Glutamatergic neuron (in vitro differentiated cells): ENCODE data around the gene EYS. TPM values are rescaled to one million over a fixed set of nuclear protein-coding genes. Genes with fewer than 3 reads are reported as not detected.

Experiments
- DNase-seq: peaks from one replicate; pipeline ENCODE4 v3.0.0; 2022
- H3K27ac Mint-ChIP-seq: one replicate; pipeline ENCODE4 v1.8.0; 2020; ENCODE audit warnings: mild to moderate bottlenecking, mixed read lengths, inconsistent platforms; ENCODE audit not compliant: unreplicated experiment
- H3K27me3 Mint-ChIP-seq: one replicate; pipeline ENCODE4 v1.8.0; 2020; ENCODE audit warnings: mild to moderate bottlenecking, moderate library complexity, mixed read lengths, inconsistent platforms; ENCODE audit not compliant: unreplicated experiment
- H3K36me3 Mint-ChIP-seq: one replicate; pipeline ENCODE4 v1.8.0; 2020; ENCODE audit warnings: mild to moderate bottlenecking, mixed read lengths, inconsistent platforms; ENCODE audit not compliant: unreplicated experiment
- H3K4me1 Mint-ChIP-seq: one replicate; pipeline ENCODE4 v1.8.0; 2020; ENCODE audit warnings: mild to moderate bottlenecking, low read depth, mixed read lengths, inconsistent platforms; ENCODE audit not compliant: unreplicated experiment
- H3K4me3 Mint-ChIP-seq: one replicate; pipeline ENCODE4 v1.8.0; 2020; ENCODE audit warnings: mild to moderate bottlenecking, mixed read lengths, inconsistent platforms; ENCODE audit not compliant: unreplicated experiment
- H3K9me3 Mint-ChIP-seq: one replicate; pipeline ENCODE4 v1.8.0; 2020; ENCODE audit warnings: mild to moderate bottlenecking, moderate library complexity, mixed read lengths, inconsistent platforms; ENCODE audit not compliant: unreplicated experiment
- total RNA-seq: library from RNA; stranded (reverse); fragmentation: NEBNext Ultra II Directional; extraction: Animal tissue kit (Norgen Biotek cat#: 25700); gene quantifications from one replicate; pipeline ENCODE4 v1.2.1, GENCODE V29; 2021; ENCODE audit not compliant: unreplicated experiment
- TF ChIP-seq, protein P1 (sequence below): fragments of 200-600 bp; sonication (generic); IDR thresholded peaks from one replicate; pipeline ENCODE4 v1.5.0; 2021; ENCODE audit not compliant: partially characterized antibody, unreplicated experiment

Gene EYS
- total RNA-seq, 1 donor from 2014 or later: 13.2 TPM

DNA sequence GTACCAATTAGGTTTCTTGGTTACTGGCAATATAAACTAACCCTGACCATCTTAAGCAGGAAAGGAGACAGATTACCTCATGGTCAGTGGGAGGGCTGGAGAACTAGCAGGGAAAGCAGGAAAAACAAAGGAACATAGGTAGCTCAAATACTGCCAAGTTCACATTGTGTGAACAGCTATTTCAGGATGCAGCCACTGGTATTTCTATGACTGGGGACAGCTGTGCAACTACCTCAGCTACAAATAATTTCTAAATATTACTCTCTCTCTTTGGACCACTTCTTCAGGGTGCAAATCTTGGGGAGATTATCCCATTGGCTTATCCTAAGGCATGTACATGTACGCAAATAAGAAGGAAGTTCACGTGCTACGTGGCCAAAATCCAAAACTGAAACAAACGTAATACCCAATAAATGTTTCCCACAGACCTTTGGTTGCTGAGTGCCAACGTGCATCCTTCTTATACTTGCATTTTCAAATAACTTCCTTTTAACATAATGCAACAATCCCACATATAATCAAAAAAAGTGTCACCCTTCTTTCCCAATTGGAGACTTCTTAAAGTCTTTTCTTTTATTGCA lies 1890.5 kb downstream of the EYS start:
- TF ChIP-seq, protein P1, sequence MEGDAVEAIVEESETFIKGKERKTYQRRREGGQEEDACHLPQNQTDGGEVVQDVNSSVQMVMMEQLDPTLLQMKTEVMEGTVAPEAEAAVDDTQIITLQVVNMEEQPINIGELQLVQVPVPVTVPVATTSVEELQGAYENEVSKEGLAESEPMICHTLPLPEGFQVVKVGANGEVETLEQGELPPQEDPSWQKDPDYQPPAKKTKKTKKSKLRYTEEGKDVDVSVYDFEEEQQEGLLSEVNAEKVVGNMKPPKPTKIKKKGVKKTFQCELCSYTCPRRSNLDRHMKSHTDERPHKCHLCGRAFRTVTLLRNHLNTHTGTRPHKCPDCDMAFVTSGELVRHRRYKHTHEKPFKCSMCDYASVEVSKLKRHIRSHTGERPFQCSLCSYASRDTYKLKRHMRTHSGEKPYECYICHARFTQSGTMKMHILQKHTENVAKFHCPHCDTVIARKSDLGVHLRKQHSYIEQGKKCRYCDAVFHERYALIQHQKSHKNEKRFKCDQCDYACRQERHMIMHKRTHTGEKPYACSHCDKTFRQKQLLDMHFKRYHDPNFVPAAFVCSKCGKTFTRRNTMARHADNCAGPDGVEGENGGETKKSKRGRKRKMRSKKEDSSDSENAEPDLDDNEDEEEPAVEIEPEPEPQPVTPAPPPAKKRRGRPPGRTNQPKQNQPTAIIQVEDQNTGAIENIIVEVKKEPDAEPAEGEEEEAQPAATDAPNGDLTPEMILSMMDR: no peak
- H3K4me3 Mint-ChIP-seq: no peak overlapping the region
- H3K4me1 Mint-ChIP-seq: peaks cover 16% of the 10 kb centered on the region
- peaks cover 4% of the 10 kb centered on the region for H3K27me3 Mint-ChIP-seq
- H3K9me3 Mint-ChIP-seq: peaks cover 3% of the 10 kb centered on the region
- DNase-seq: no peak
- H3K27ac Mint-ChIP-seq: peak overlapping the region; percentile 96
- no peaks in the 10 kb centered on the region for H3K36me3 Mint-ChIP-seq

DNA sequence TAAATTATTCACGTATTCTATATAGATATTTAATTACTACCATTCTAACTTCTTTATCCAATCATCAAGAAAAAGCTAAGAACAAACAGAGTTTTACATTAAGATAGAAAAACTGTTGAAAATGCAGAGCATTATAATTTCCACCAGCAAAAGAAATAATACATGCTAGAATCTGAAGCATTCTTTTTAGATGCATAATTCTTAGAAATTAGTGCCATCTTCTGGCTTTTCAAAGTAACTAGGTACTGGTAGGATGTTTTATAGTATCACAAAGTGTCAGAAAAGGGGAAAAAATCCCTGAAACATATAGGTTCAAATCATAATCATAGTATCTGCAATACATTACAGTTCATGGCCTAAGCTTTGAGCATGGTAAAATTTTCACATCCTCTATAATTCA lies 1892.6 kb downstream of the EYS start:
- no peak overlapping the region for H3K4me3 Mint-ChIP-seq

DNA sequence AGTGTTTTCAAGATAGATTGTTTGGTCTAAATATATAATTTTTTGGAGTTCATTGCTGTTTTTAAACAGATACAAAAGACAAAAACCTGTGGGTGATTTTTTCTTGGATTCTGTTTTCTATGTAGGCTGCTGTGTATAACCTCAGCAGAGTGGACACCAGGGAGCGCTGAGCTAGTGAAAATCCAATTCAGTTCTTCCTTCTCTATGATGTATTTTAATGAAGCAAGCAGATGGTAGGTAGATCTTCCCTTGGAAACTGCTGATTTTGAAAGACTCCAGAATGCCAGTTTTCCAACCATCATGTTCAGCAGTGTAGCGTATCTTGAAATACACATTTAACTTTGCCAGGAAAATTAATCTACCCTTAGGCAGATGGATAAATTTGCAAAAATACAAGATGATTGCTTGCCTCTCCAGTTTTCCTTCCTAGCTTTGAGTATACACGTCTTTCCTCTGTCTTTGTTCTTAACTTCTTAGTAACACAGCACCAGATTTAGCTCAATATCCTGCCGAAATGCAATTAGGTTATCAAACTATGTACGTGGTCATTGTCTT lies 1893.4 kb downstream of the EYS start:
- no peak for DNase-seq
- H3K36me3 Mint-ChIP-seq: no peaks in the 10 kb centered on the region
- H3K27me3 Mint-ChIP-seq: peaks cover 4% of the 10 kb centered on the region
- TF ChIP-seq, protein P1: no peak
- peak overlapping the region; percentile 23 for H3K27ac Mint-ChIP-seq
- H3K4me1 Mint-ChIP-seq: peaks cover 16% of the 10 kb centered on the region
- H3K9me3 Mint-ChIP-seq: peaks cover 3% of the 10 kb centered on the region
- H3K4me3 Mint-ChIP-seq: no peak overlapping the region

More for the DNA sequence above, 1892.6 kb downstream of the EYS start:
- Mint-ChIP-seq H3K27me3 (peaks cover 4% of the 10 kb centered on the region), H3K4me1 (peaks cover 16% of the 10 kb centered on the region), H3K36me3 (no peaks in the 10 kb centered on the region), H3K9me3 (peaks cover 3% of the 10 kb centered on the region), H3K27ac (no peak overlapping the region)
- DNase-seq: no peak
- TF ChIP-seq, protein P1: no peak

DNA sequence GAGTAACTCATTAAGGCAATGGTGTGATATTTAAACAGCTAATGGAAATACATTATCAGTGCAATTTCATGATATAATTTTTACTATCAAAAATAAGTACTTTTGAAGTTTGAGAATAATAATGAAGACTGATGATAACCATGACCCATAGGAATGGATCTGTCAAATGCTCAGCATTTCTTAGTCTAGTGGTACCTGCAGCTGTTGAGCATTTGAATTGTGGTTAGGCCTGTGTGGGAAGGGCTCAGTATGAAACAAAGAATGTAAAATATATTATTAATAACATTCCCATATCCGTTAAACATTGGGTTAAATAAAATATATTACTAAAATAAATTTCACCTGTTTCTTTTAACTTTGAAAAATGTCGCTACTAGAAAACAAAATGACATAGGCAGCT lies 1898.5 kb downstream of the EYS start:
- Mint-ChIP-seq H3K27me3 (no peaks in the 10 kb centered on the region), H3K36me3 (no peaks in the 10 kb centered on the region), H3K27ac (no peak overlapping the region), H3K4me1 (peaks cover 20% of the 10 kb centered on the region), H3K4me3 (no peak overlapping the region), H3K9me3 (no peaks in the 10 kb centered on the region)
- TF ChIP-seq, protein P1: no peak
- no peak for DNase-seq

DNA sequence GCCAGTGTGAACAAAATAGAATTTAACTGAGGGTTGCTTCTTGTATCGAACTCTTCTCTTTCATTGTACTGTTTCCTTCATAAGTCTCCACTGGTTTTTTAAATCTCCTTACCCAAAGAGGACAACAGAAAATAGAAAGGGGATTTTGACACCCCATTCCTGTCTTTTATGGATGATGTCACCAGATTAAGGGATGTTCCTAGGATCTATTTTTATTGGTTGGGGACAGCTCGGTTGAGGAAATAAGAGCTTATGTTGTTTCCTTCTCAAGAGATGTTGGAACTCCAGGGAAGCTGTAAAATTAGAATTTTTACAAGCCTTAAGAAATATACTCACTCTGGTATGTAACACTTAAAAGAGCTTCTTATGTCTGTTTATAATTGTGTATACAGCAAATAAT lies 1900.0 kb downstream of the EYS start:
- H3K4me1 Mint-ChIP-seq: peaks cover 20% of the 10 kb centered on the region
- no peaks in the 10 kb centered on the region for H3K27me3 Mint-ChIP-seq
- no peak overlapping the region for H3K27ac Mint-ChIP-seq
- H3K4me3 Mint-ChIP-seq: no peak overlapping the region
- DNase-seq: no peak
- TF ChIP-seq, protein P1: no peak
- no peaks in the 10 kb centered on the region for H3K9me3 Mint-ChIP-seq
- H3K36me3 Mint-ChIP-seq: no peaks in the 10 kb centered on the region
